Activated CD4-positive, alpha-beta memory T cell treated with anti-CD3 and anti-CD28 coated beads, Interleukin-2, amount 10 ng/mL, durations not matched to agents 7 days and 5 days (primary cell): Measurements from ENCODE around the gene SLC38A1. TPM values are rescaled to one million over a fixed set of nuclear protein-coding genes. Genes with fewer than 3 reads are reported as not detected.
A peak's percentile ranks its signal among the peaks of the same experiment; 100 is the strongest.

Source experiments
- CTCF ChIA-PET: fragments of 350-600 bp; sonication (Branson Sonifier 250); formaldehyde crosslinking; loops from one replicate; lab custom pipeline; 2021; ENCODE audit warnings: antibody characterized with exemption, inconsistent platforms; lab: Charles Lee
- POLR2A ChIA-PET: fragments of 350-600 bp; sonication (Branson Sonifier 250); formaldehyde crosslinking; loops from one replicate; lab custom pipeline; 2021; ENCODE audit warnings: antibody characterized with exemption; lab: Charles Lee
- DNase-seq: peaks from one replicate; pipeline ENCODE4 v3.0.0-alpha.2; 2020
- H3K27ac Mint-ChIP-seq: one replicate; pipeline ENCODE4 v1.8.0; 2021; ENCODE audit warnings: mild to moderate bottlenecking, mixed read lengths
- H3K27me3 Mint-ChIP-seq: one replicate; pipeline ENCODE4 v1.8.0; 2021; ENCODE audit warnings: mixed read lengths
- H3K36me3 Mint-ChIP-seq: one replicate; pipeline ENCODE4 v1.8.0; 2021; ENCODE audit warnings: low read depth, mixed read lengths
- H3K4me1 Mint-ChIP-seq: one replicate; pipeline ENCODE4 v1.8.0; 2021; ENCODE audit warnings: mixed read lengths
- H3K4me3 Mint-ChIP-seq: one replicate; pipeline ENCODE4 v1.8.0; 2021; ENCODE audit warnings: mild to moderate bottlenecking, mixed read lengths
- H3K9me3 Mint-ChIP-seq: one replicate; pipeline ENCODE4 v1.8.0; 2021; ENCODE audit warnings: mixed read lengths
- total RNA-seq, 2 experiments: library from RNA; stranded (reverse); gene quantifications; one replicate each; pipeline ENCODE4 v1.2.3, GENCODE V29; 2021

The SLC38A1 gene
- total RNA-seq, 2 experiments from 2014 or later, result 209 to 214 TPM

DNA sequence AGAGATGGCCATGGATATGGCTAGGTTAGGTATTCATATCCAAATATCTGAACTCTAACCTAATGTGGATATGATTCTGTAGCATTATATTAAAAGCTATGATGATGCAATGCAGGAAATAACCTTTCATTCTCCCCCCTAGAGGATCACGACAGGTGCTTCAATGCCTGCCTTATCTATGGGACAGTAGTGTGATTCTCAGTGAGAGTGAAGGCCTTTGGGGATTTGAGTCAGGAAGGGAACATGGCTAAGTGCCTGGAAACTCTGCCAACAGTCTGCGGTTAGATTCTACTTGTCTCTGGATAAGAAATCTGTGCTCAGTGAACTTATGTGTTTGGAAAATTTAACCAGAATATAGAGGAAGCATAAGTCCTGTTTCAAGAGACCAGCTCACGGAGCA is 81.8 kb downstream of the SLC38A1 start:
- H3K9me3 Mint-ChIP-seq, result no peaks in the 10 kb centered on the region
- ChIA-PET CTCF (interaction anchor here (0.9 to 1.2 kb wide), 2 partner anchors 106 to 116 kb away, joined by 3 read pairs; no protein-coding TSS in a partner anchor), POLR2A (interaction anchor here (1.2 to 2.1 kb wide), 3 partner anchors 28 to 82 kb away, joined by 3 to 6 read pairs (median 4); partner anchors contain the start of gene SLC38A1)
- H3K36me3 Mint-ChIP-seq, result peaks cover 81% of the 10 kb centered on the region
- H3K27me3 Mint-ChIP-seq, result no peaks in the 10 kb centered on the region
- H3K27ac Mint-ChIP-seq, result no peak overlapping the region
- peaks cover 2% of the 10 kb centered on the region for H3K4me1 Mint-ChIP-seq
- H3K4me3 Mint-ChIP-seq, result no peak overlapping the region
- DNase-seq, result no peak

DNA sequence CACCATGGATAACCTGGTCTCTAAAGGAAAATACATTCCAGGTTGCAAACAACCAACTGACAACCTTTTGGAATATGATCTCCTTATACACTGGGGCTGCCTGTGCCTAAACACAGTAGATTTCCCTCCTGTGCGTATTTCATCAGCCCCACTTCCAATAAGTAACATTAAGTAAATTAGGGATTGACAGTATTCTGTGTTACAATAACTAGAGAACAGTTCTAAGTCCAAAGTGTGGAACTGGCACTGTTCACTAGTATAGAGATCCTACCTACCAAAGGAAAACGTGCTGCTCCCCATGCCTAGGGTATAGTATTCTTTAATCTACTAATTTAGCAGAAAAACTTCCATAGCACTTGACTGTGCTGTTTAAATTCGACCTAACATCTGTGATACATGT is 82.8 kb downstream of the SLC38A1 start:
- ChIA-PET CTCF (no interaction called here), POLR2A (interaction anchor here (1.0 to 2.1 kb wide), 4 partner anchors 29 to 83 kb away, joined by 3 to 6 read pairs (median 4); partner anchors contain the start of gene SLC38A1)
- Mint-ChIP-seq H3K36me3 (peaks cover 75% of the 10 kb centered on the region), H3K27ac (no peak overlapping the region), H3K4me1 (peaks cover 2% of the 10 kb centered on the region), H3K9me3 (no peaks in the 10 kb centered on the region), H3K27me3 (no peaks in the 10 kb centered on the region), H3K4me3 (no peak overlapping the region)
- DNase-seq, result no peak

DNA sequence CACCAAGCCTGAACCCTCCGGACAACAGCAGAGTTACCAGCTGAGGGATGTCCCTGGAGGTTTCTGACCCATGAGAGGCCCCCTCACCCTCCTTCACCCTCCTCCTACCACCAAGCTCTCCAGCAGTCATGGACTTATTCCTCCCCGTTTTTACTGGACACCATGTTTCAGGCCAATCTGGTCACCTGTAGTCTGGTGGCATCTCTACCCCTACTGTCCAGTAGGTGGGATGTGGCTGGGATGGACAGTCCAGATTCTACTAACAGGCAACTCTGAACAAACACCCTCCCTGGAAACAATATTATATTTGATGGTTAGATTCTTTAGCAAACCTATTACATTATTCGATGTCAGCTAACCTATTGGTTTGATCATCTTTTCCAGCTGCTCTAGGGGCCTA is 83.2 kb downstream of the SLC38A1 start:
- no peak overlapping the region for H3K4me3 Mint-ChIP-seq
- H3K36me3 Mint-ChIP-seq, result peaks cover 71% of the 10 kb centered on the region

DNA sequence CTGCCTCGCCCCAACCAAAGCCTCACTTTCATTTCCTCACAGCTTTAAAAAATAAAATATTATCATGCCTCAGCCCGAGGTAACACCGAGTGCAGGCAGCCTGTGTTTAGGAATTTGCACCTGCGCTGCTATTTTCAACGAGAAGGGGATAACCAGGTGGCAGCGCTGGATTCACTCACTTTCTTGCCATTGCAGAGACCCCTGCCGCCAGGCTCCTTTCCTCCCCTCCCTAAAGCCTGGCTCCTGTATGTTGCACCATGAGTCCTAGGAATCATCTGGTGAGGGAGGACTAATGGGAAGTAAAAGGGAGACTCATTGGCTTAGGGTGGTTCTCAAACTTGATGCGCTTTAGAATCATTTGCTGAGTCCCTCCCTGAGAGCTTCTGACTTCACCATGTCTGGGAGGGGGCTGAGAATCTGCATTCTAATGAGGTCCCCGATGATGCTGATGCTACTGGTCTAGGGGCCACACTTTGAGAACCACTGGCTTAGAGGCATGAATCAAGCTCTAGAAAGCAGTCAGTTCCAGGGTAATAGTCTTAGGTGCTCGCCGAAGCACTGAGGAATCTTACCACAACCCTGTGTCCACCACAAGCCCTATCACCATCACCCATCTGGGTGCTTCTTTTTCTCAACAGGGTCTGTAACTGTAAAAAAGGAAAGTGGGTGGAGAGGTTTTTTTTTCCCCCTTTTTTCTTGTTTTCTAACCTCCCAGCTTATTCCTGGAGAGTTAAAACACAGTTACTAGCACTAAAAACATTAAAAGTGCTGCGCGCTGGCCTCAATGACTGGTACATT is 83.8 kb downstream of the SLC38A1 start:
- H3K36me3 Mint-ChIP-seq, result peaks cover 64% of the 10 kb centered on the region

More for the DNA sequence above, 83.2 kb downstream of the SLC38A1 start:
- Mint-ChIP-seq H3K9me3 (no peaks in the 10 kb centered on the region), H3K27me3 (no peaks in the 10 kb centered on the region), H3K4me1 (peaks cover 2% of the 10 kb centered on the region), H3K27ac (peak overlapping the region; percentile 16)
- DNase-seq, result no peak
- POLR2A ChIA-PET, result interaction anchor here (1.0 to 2.1 kb wide), 3 partner anchors 32 to 83 kb away, joined by 3 to 4 read pairs (median 4); partner anchors contain the start of gene SLC38A1
- CTCF ChIA-PET, result no interaction called here

DNA sequence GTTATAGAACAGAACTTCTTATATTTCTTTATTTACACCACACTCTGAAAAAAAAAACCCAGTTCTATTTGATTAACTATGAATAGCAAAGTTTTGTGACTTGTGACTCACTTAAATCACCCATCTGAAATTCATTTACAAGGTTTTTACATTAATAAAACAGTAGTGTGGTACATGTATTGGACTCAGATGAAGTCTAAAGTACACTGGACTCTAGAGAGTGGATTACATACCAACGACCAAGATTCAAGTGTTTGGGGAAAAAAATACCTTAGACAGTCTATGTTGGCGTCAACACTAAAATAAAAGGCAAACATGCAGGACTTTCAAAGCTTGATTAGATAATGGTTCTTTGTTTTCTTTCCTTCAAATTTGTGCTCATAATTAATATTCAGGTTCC is 85.7 kb downstream of the SLC38A1 start:
- peaks cover 50% of the 10 kb centered on the region for H3K36me3 Mint-ChIP-seq

More for the DNA sequence above, 83.8 kb downstream of the SLC38A1 start:
- ChIA-PET CTCF (no interaction called here), POLR2A (interaction anchor here (0.8 to 1.4 kb wide), 3 partner anchors 33 to 87 kb away, joined by 3 to 4 read pairs (median 3); partner anchors contain the start of gene SLC38A1)
- DNase-seq, result no peak
- Mint-ChIP-seq H3K9me3 (no peaks in the 10 kb centered on the region), H3K4me3 (no peak overlapping the region), H3K4me1 (peaks cover under 1% of the 10 kb centered on the region), H3K27ac (no peak overlapping the region), H3K27me3 (no peaks in the 10 kb centered on the region)

GRCh38 chr12:46181465-46181864 is 87.4 kb downstream of the SLC38A1 start:
- Mint-ChIP-seq H3K4me3 (no peak overlapping the region), H3K9me3 (no peaks in the 10 kb centered on the region), H3K4me1 (peaks cover 20% of the 10 kb centered on the region), H3K27me3 (no peaks in the 10 kb centered on the region), H3K27ac (no peak overlapping the region), H3K36me3 (peaks cover 39% of the 10 kb centered on the region)
- ChIA-PET CTCF (interaction anchor here (1.3 kb wide), 1 partner anchor 56 kb away, joined by 5 read pairs; no protein-coding TSS in a partner anchor), POLR2A (interaction anchor here (0.7 to 0.8 kb wide), 2 partner anchors 87 to 89 kb away, joined by 3 read pairs; partner anchors contain the start of gene SLC38A1)
- DNase-seq, result no peak

More for the DNA sequence above, 85.7 kb downstream of the SLC38A1 start:
- POLR2A ChIA-PET, result no interaction called here
- no peaks in the 10 kb centered on the region for H3K27me3 Mint-ChIP-seq
- DNase-seq, result no peak
- H3K9me3 Mint-ChIP-seq, result no peaks in the 10 kb centered on the region
- no peak overlapping the region for H3K27ac Mint-ChIP-seq
- CTCF ChIA-PET, result no interaction called here
- no peak overlapping the region for H3K4me3 Mint-ChIP-seq
- H3K4me1 Mint-ChIP-seq, result peaks cover 10% of the 10 kb centered on the region

DNA sequence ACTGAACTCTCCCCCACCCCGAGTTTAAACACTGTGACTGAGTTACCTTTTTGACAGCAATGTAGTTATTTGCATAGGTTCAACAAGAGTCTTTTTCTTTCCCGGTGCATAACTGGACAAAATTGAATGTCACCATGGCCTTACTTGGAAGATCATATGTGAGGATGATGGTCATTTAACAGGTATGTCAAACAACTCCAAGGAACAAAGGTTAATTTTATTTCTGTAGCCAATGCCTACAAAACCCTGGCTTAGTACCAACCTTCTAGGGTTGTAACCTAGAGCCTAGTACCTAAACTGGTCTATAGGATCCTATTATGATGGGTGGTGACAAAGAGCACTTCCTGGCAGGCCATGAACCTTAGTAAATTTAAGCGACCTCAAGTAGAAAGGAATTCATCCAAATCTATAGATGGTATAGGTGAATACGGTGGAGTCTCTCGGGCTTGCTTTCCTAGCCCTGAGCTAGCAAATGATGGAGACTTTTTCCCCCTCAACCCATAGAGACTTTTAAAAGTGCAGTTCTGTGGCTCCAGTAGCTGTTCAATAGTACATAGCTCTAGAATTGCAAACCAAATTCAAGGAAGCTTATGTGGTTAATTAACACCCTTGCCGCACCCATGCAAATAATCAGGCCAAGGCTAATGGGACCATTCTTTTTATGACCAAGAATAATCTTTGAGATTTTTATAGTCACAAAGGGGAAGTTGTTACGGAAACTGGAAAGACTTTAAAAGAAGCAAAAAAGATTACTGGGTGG is 89.0 kb downstream of the SLC38A1 start:
- H3K36me3 Mint-ChIP-seq, result peaks cover 31% of the 10 kb centered on the region
- POLR2A ChIA-PET, result no interaction called here

DNA sequence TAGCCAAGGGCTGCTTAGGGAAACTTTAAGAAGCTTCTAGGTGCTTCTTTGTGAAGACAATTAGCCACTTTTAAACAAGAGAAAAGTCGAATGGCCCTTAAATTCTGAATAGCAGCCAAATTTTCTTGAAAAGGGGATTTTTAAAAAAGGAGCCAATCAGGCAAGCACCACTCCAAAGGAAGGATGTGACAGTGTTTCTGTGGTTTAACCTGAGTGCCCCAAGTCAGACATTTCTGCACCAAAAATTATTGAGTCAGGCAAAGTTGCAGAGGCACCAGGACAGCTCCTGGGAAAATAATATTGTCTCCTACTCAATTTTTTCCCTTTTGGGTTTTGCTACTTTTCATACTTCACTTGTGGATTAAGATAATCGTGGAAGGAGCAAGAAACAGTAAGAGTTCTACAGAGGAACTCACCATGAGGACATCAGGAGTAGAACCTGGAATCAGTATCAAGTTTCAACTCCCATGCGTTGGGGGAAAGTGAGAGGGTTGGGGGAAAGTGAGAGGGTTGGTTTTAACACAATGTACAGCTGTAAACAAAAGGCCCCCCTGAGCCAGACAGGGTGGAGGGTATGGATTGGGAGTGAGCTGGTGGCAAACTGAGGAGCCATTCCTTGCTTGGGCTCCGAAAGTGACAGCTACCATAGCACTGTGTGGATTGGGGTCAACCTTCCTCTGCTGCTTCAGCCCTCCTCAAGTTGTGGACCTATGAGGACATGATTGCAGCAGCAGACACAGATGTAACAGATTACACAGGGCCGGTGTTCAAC is 90.8 kb downstream of the SLC38A1 start:
- POLR2A ChIA-PET, result interaction anchor here (1.4 kb wide), 1 partner anchor 40 kb away, joined by 3 read pairs; no protein-coding TSS in a partner anchor
- CTCF ChIA-PET, result no interaction called here
- no peaks in the 10 kb centered on the region for H3K27me3 Mint-ChIP-seq
- peaks cover 20% of the 10 kb centered on the region for H3K4me1 Mint-ChIP-seq
- H3K27ac Mint-ChIP-seq, result peak overlapping the region; percentile 24
- DNase-seq, result no peak
- peaks cover 16% of the 10 kb centered on the region for H3K36me3 Mint-ChIP-seq
- H3K4me3 Mint-ChIP-seq, result no peak overlapping the region
- H3K9me3 Mint-ChIP-seq, result no peaks in the 10 kb centered on the region

More for the DNA sequence above, 89.0 kb downstream of the SLC38A1 start:
- H3K27me3 Mint-ChIP-seq, result no peaks in the 10 kb centered on the region
- H3K4me1 Mint-ChIP-seq, result peaks cover 20% of the 10 kb centered on the region
- peak overlapping the region; percentile 1 for H3K27ac Mint-ChIP-seq
- H3K4me3 Mint-ChIP-seq, result no peak overlapping the region
- no peak for DNase-seq
- CTCF ChIA-PET, result no interaction called here
- H3K9me3 Mint-ChIP-seq, result no peaks in the 10 kb centered on the region

DNA sequence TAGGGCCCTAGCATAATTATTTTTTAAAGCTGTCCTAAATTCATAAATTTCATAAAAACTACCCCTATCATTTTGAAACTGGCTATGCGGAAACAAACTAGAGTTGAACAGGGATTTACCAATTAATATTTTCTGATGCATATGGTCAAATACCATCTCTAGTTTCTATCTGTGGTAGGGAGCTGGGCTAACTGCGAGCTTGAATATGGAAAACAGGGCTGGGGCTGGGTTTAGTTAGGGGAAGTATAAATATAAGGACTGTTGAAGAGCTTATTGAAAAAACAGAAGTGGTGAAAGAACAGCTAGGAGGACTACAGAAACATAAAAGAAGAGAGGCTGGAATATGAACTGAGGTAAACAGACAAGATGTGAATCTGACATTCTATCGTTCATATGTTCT is 91.8 kb downstream of the SLC38A1 start:
- Mint-ChIP-seq H3K4me1 (peaks cover 20% of the 10 kb centered on the region), H3K9me3 (no peaks in the 10 kb centered on the region), H3K36me3 (peaks cover 11% of the 10 kb centered on the region), H3K4me3 (no peak overlapping the region), H3K27ac (no peak overlapping the region), H3K27me3 (no peaks in the 10 kb centered on the region)
- POLR2A ChIA-PET, result interaction anchor here (1.1 kb wide), 1 partner anchor 17 kb away, joined by 3 read pairs; no protein-coding TSS in a partner anchor
- CTCF ChIA-PET, result no interaction called here
- no peak for DNase-seq

- H3K4me3 Mint-ChIP-seq, result no peak overlapping the region
- POLR2A ChIA-PET, result no interaction called here
- peaks cover 7% of the 10 kb centered on the region for H3K36me3 Mint-ChIP-seq
- no peak overlapping the region for H3K27ac Mint-ChIP-seq
- H3K9me3 Mint-ChIP-seq, result peaks cover 1% of the 10 kb centered on the region
- H3K27me3 Mint-ChIP-seq, result no peaks in the 10 kb centered on the region
- CTCF ChIA-PET, result no interaction called here
- no peak for DNase-seq
- peaks cover 20% of the 10 kb centered on the region for H3K4me1 Mint-ChIP-seq
Measured at GRCh38 chr12:46174919-46175318, 93.9 kb downstream of the SLC38A1 start.

GRCh38 chr12:46174061-46174662 is 94.7 kb downstream of the SLC38A1 start:
- Mint-ChIP-seq H3K4me1 (peaks cover 17% of the 10 kb centered on the region), H3K27ac (no peak overlapping the region), H3K27me3 (no peaks in the 10 kb centered on the region), H3K36me3 (peaks cover 7% of the 10 kb centered on the region), H3K4me3 (no peak overlapping the region), H3K9me3 (peaks cover 2% of the 10 kb centered on the region)
- ChIA-PET POLR2A (no interaction called here), CTCF (no interaction called here)
- no peak for DNase-seq

GRCh38 chr12:46168426-46168825 is 100.4 kb downstream of the SLC38A1 start:
- no peaks in the 10 kb centered on the region for H3K27me3 Mint-ChIP-seq
- no peaks in the 10 kb centered on the region for H3K36me3 Mint-ChIP-seq
- H3K27ac Mint-ChIP-seq, result no peak overlapping the region
- H3K9me3 Mint-ChIP-seq, result peaks cover 2% of the 10 kb centered on the region
- DNase-seq, result no peak
- no peak overlapping the region for H3K4me3 Mint-ChIP-seq
- CTCF ChIA-PET, result interaction anchor here (1.3 kb wide), 1 partner anchor 44 kb away, joined by 3 read pairs; no protein-coding TSS in a partner anchor
- H3K4me1 Mint-ChIP-seq, result no peaks in the 10 kb centered on the region
- POLR2A ChIA-PET, result no interaction called here
